Karpas-422 (cell line): Measurements from ENCODE around the gene PRKAG2. TPM values are rescaled to one million over a fixed set of nuclear protein-coding genes. Genes with fewer than 3 reads are reported as not detected.

Experiments used
- DNase-seq: peaks from one replicate; pipeline ENCODE4 v3.0.0-alpha.2; 2015
- H2AFZ ChIP-seq: fragments of 200-600 bp; sonication (generic); 2 replicates; pipeline ENCODE4 v1.6.1; 2014; ENCODE audit warnings: antibody characterized with exemption, low read length, mixed read lengths
- H3K27ac ChIP-seq: fragments of 200-600 bp; sonication (generic); 2 replicates; pipeline ENCODE4 v1.5.1; 2014; ENCODE audit warnings: mild to moderate bottlenecking, low read length, moderate library complexity
- H3K27me3 ChIP-seq: fragments of 200-600 bp; sonication (generic); 2 replicates; pipeline ENCODE4 v1.6.1; 2014; ENCODE audit warnings: low read length, mixed read lengths
- H3K36me3 ChIP-seq: fragments of 200-600 bp; sonication (generic); 2 replicates; pipeline ENCODE4 v1.6.1; 2014; ENCODE audit warnings: low read length, mixed read lengths; ENCODE audit not compliant: insufficient read depth
- H3K4me1 ChIP-seq: fragments of 200-600 bp; sonication (generic); 2 replicates; pipeline ENCODE4 v1.6.1; 2014; ENCODE audit warnings: mild to moderate bottlenecking, low read length, mixed read lengths
- H3K4me2 ChIP-seq: fragments of 200-600 bp; sonication (generic); 2 replicates; pipeline ENCODE4 v1.6.1; 2014; ENCODE audit warnings: low read length, low read depth, mild to moderate bottlenecking; ENCODE audit not compliant: poor library complexity, severe bottlenecking
- H3K4me3 ChIP-seq: fragments of 200-600 bp; sonication (generic); 2 replicates; pipeline ENCODE4 v1.5.1; 2014; ENCODE audit warnings: mild to moderate bottlenecking, antibody characterized with exemption, low read length, mixed read lengths
- H3K79me2 ChIP-seq: fragments of 200-600 bp; sonication (generic); 2 replicates; pipeline ENCODE4 v1.6.1; 2014; ENCODE audit warnings: mild to moderate bottlenecking, low read length, mixed read lengths
- H3K9ac ChIP-seq: fragments of 200-600 bp; sonication (generic); 2 replicates; pipeline ENCODE4 v1.6.0; 2014; ENCODE audit warnings: low read length
- H3K9me2 ChIP-seq: fragments of 200-600 bp; sonication (generic), shearing (Covaris generic); replicated peaks from 2 replicates; pipeline ENCODE4 v1.6.0; 2014; ENCODE audit warnings: mild to moderate bottlenecking, low read length, moderate library complexity; ENCODE audit not compliant: insufficient read depth
- H3K9me3 ChIP-seq: fragments of 300-700, 200-600 bp; sonication (generic); 2 replicates; pipeline ENCODE4 v1.6.1; 2014; ENCODE audit warnings: low read length, mixed read lengths
- H4K20me1 ChIP-seq: fragments of 200-600 bp; sonication (generic); 2 replicates; pipeline ENCODE4 v1.6.1; 2014; ENCODE audit warnings: mild to moderate bottlenecking, antibody characterized with exemption, low read length, low read depth; ENCODE audit not compliant: insufficient read depth
- total RNA-seq: library from RNA; depleted of rRNA; stranded (reverse); fragments of >200 nt; shearing (Covaris generic); gene quantifications from 2 replicates; pipeline ENCODE4 v1.2.3, GENCODE V29; 2014; ENCODE audit warnings: low replicate concordance

Gene PRKAG2
- total RNA-seq, 1 experiment from 2014 or later = 6.3 TPM

- no peak overlapping the region for H3K4me3 ChIP-seq
- no peak overlapping the region for H3K27ac ChIP-seq
- H3K9me3 ChIP-seq = no peaks in the 10 kb centered on the region
- no peaks in the 10 kb centered on the region for H3K36me3 ChIP-seq
- H3K9ac ChIP-seq = no peak overlapping the region
- no peaks in the 10 kb centered on the region for H4K20me1 ChIP-seq
- H3K4me2 ChIP-seq = no peak overlapping the region
- H3K9me2 ChIP-seq = no peaks in the 10 kb centered on the region
- no peak overlapping the region for H2AFZ ChIP-seq
- DNase-seq = no peak
- H3K27me3 ChIP-seq = no peaks in the 10 kb centered on the region
- H3K79me2 ChIP-seq = no peaks in the 10 kb centered on the region
- H3K4me1 ChIP-seq = peaks cover 3% of the 10 kb centered on the region; the same call in 1 of the 2 replicates
These were observed 310.0 kb downstream of the PRKAG2 start for GRCh38 chr7:151566897-151567320.

- H3K9ac ChIP-seq = no peak overlapping the region
- H3K9me3 ChIP-seq = no peaks in the 10 kb centered on the region
- no peak overlapping the region for H3K27ac ChIP-seq
- no peaks in the 10 kb centered on the region for H3K79me2 ChIP-seq
- no peak overlapping the region for H3K4me2 ChIP-seq
- H3K9me2 ChIP-seq = no peaks in the 10 kb centered on the region
- no peaks in the 10 kb centered on the region for H3K27me3 ChIP-seq
- H4K20me1 ChIP-seq = no peaks in the 10 kb centered on the region
- DNase-seq = no peak
- no peak overlapping the region for H2AFZ ChIP-seq
- no peak overlapping the region for H3K4me3 ChIP-seq
- no peaks in the 10 kb centered on the region for H3K36me3 ChIP-seq
- peaks cover 3% of the 10 kb centered on the region; the same call in 1 of the 2 replicates for H3K4me1 ChIP-seq
These were observed 311.4 kb downstream of the PRKAG2 start for GRCh38 chr7:151565541-151565940.

- Histone ChIP-seq H3K4me1 (no peaks in the 10 kb centered on the region), H3K4me3 (no peak overlapping the region), H3K9me3 (no peaks in the 10 kb centered on the region)
These were observed 316.7 kb downstream of the PRKAG2 start for GRCh38 chr7:151560243-151560642.

GRCh38 chr7:151559557-151560183 lies 317.2 kb downstream of the PRKAG2 start:
- Histone ChIP-seq H3K4me1 (no peaks in the 10 kb centered on the region), H4K20me1 (no peaks in the 10 kb centered on the region), H3K36me3 (no peaks in the 10 kb centered on the region), H3K9me2 (no peaks in the 10 kb centered on the region), H3K4me3 (no peak overlapping the region), H3K9ac (no peak overlapping the region), H3K27ac (no peak overlapping the region), H3K27me3 (no peaks in the 10 kb centered on the region), H3K4me2 (no peak overlapping the region), H3K79me2 (no peaks in the 10 kb centered on the region), H2AFZ (no peak overlapping the region), H3K9me3 (no peaks in the 10 kb centered on the region)
- DNase-seq = no peak

More at GRCh38 chr7:151560243-151560642, 316.7 kb downstream of the PRKAG2 start:
- Histone ChIP-seq H3K27ac (no peak overlapping the region), H3K4me2 (no peak overlapping the region), H3K9me2 (no peaks in the 10 kb centered on the region), H4K20me1 (no peaks in the 10 kb centered on the region), H3K79me2 (no peaks in the 10 kb centered on the region), H3K36me3 (no peaks in the 10 kb centered on the region), H2AFZ (no peak overlapping the region), H3K27me3 (no peaks in the 10 kb centered on the region), H3K9ac (no peak overlapping the region)
- no peak for DNase-seq

GRCh38 chr7:151558575-151558974 lies 318.3 kb downstream of the PRKAG2 start:
- H3K79me2 ChIP-seq = no peaks in the 10 kb centered on the region
- H3K4me2 ChIP-seq = no peak overlapping the region
- no peak for DNase-seq
- H3K9me3 ChIP-seq = no peaks in the 10 kb centered on the region
- no peak overlapping the region for H3K27ac ChIP-seq
- H3K9ac ChIP-seq = no peak overlapping the region
- no peaks in the 10 kb centered on the region for H3K9me2 ChIP-seq
- H3K36me3 ChIP-seq = no peaks in the 10 kb centered on the region
- H3K4me3 ChIP-seq = no peak overlapping the region
- H2AFZ ChIP-seq = no peak overlapping the region
- no peaks in the 10 kb centered on the region for H3K27me3 ChIP-seq
- no peaks in the 10 kb centered on the region for H4K20me1 ChIP-seq
- H3K4me1 ChIP-seq = no peaks in the 10 kb centered on the region

GRCh38 chr7:151556592-151556991 lies 320.3 kb downstream of the PRKAG2 start:
- no peak overlapping the region for H3K4me2 ChIP-seq
- no peak overlapping the region for H2AFZ ChIP-seq
- H3K27ac ChIP-seq = no peak overlapping the region
- no peaks in the 10 kb centered on the region for H3K36me3 ChIP-seq
- H3K79me2 ChIP-seq = no peaks in the 10 kb centered on the region
- H3K9me3 ChIP-seq = no peaks in the 10 kb centered on the region
- no peak for DNase-seq
- H3K4me3 ChIP-seq = no peak overlapping the region
- no peak overlapping the region for H3K9ac ChIP-seq
- no peaks in the 10 kb centered on the region for H3K27me3 ChIP-seq
- H4K20me1 ChIP-seq = no peaks in the 10 kb centered on the region
- no peaks in the 10 kb centered on the region for H3K4me1 ChIP-seq
- no peaks in the 10 kb centered on the region for H3K9me2 ChIP-seq

- Histone ChIP-seq H3K27ac (no peak overlapping the region), H3K36me3 (no peaks in the 10 kb centered on the region), H4K20me1 (no peaks in the 10 kb centered on the region), H3K9ac (no peak overlapping the region), H2AFZ (no peak overlapping the region), H3K9me2 (no peaks in the 10 kb centered on the region), H3K9me3 (no peaks in the 10 kb centered on the region), H3K27me3 (no peaks in the 10 kb centered on the region), H3K4me2 (no peak overlapping the region), H3K79me2 (no peaks in the 10 kb centered on the region), H3K4me3 (no peak overlapping the region), H3K4me1 (no peaks in the 10 kb centered on the region)
- DNase-seq = no peak
These were observed 323.6 kb downstream of the PRKAG2 start for GRCh38 chr7:151553356-151553755.

- Histone ChIP-seq H2AFZ (no peak overlapping the region), H3K4me3 (no peak overlapping the region), H3K36me3 (no peaks in the 10 kb centered on the region), H3K27ac (no peak overlapping the region), H3K4me2 (no peak overlapping the region), H3K79me2 (no peaks in the 10 kb centered on the region), H3K27me3 (no peaks in the 10 kb centered on the region), H3K9me2 (no peaks in the 10 kb centered on the region), H3K4me1 (no peaks in the 10 kb centered on the region), H3K9me3 (no peaks in the 10 kb centered on the region), H4K20me1 (no peaks in the 10 kb centered on the region), H3K9ac (no peak overlapping the region)
- DNase-seq = no peak
These were observed 324.4 kb downstream of the PRKAG2 start for GRCh38 chr7:151552352-151553028.
